EL (cell line): Measurements from ENCODE around the gene TEX30.
A peak's percentile ranks its signal among the peaks of the same experiment; 100 is the strongest.

Source experiments
- DNase-seq: peaks from one replicate; pipeline ENCODE4 v3.0.0-alpha.2; 2016

TEX30 gene

GRCh38 chr13:102779436-102780159, 6.0 kb upstream of the TEX30 start:
- no peak for DNase-seq

GRCh38 chr13:102777736-102778135, 4.2 kb upstream of the TEX30 start:
- no peak for DNase-seq

- DNase-seq: no peak
These were observed 2.7 kb upstream of the TEX30 start for GRCh38 chr13:102776271-102776670.

- no peak for DNase-seq
These were observed 1.3 kb upstream of the TEX30 start for GRCh38 chr13:102774591-102775520.

- DNase-seq: no peak
These were observed 605 bp upstream of the TEX30 start for GRCh38 chr13:102774214-102774568.

GRCh38 chr13:102772042-102772425, 1.6 kb downstream of the TEX30 start:
- no peak for DNase-seq

- DNase-seq: no peak
These were observed 2.1 kb downstream of the TEX30 start for GRCh38 chr13:102771298-102772041.

- DNase-seq: no peak
These were observed 3.2 kb downstream of the TEX30 start for GRCh38 chr13:102770435-102770834.

- no peak for DNase-seq
These were observed 3.9 kb downstream of the TEX30 start for GRCh38 chr13:102769679-102770078.

- no peak for DNase-seq
These were observed 4.7 kb downstream of the TEX30 start for GRCh38 chr13:102768909-102769308.

GRCh38 chr13:102763741-102764140, 9.8 kb downstream of the TEX30 start:
- no peak for DNase-seq

- no peak for DNase-seq
These were observed 12.5 kb downstream of the TEX30 start for GRCh38 chr13:102761071-102761470.

GRCh38 chr13:102758842-102759241, 14.7 kb downstream of the TEX30 start:
- DNase-seq: no peak

GRCh38 chr13:102757006-102757405, 16.6 kb downstream of the TEX30 start:
- DNase-seq: no peak

GRCh38 chr13:102751886-102752285, 21.7 kb downstream of the TEX30 start:
- DNase-seq: no peak

- DNase-seq: no peak
These were observed 31.1 kb downstream of the TEX30 start for GRCh38 chr13:102742506-102742905.

GRCh38 chr13:102742101-102742500, 31.5 kb downstream of the TEX30 start:
- no peak for DNase-seq

GRCh38 chr13:102729560-102730270, 43.9 kb downstream of the TEX30 start:
- DNase-seq: peak; percentile 61

GRCh38 chr13:102726430-102726829, 47.2 kb downstream of the TEX30 start:
- no peak for DNase-seq

GRCh38 chr13:102724923-102725322, 48.7 kb downstream of the TEX30 start:
- DNase-seq: peak; percentile 52

GRCh38 chr13:102721800-102722231, 51.8 kb downstream of the TEX30 start:
- peak; percentile 29 for DNase-seq

GRCh38 chr13:102718746-102719145, 54.8 kb downstream of the TEX30 start:
- no peak for DNase-seq
